ENCODE data around the gene KCTD5.

KCTD5 gene

GRCh38 chr16:2698103-2698870 is 16.0 kb downstream of the KCTD5 start:
- DNase-seq: no peak

DNA sequence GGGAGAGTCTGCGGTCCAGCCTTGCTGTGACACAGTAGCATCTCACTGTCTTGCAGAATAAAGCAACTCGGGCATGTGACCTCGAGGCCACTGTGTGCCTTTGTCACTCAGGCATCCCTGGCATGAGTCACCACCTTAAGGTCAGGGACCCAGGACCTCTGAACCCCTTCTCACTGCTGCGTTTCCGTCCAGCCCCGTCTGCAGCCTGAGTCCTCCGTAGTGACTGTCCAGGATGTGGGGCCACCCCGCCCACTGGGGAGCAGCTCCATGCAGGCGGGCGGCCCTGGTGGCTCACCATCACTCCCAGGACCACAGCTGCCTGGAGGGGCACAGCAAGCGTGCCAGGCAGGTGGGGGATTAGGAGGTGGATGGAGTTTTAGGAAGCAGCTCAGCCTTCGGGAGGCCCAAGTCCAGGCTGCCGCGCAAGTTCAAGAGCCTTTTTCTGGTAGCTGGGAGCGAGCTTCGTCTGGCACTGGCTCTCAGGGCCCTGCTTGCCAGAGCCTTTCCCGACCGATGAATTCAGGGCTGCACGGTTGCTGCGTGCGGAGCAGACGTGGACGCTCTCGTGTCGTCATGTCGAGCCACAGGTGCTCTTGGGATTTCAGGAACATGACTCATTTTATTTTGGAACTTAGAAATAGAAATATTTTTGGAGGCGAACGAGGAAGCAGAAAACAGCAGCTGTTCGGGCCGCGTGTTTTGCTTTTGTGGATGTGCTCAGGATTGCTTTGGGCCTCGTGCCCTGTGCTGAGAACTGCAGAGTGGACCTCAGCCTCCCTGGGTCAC is 16.8 kb downstream of the KCTD5 start:
- DNase-seq: no peak

GRCh38 chr16:2699791-2700600 is 17.7 kb downstream of the KCTD5 start:
- DNase-seq: no peak

- DNase-seq: no peak
These were observed 18.5 kb downstream of the KCTD5 start for GRCh38 chr16:2700786-2701185.

DNA sequence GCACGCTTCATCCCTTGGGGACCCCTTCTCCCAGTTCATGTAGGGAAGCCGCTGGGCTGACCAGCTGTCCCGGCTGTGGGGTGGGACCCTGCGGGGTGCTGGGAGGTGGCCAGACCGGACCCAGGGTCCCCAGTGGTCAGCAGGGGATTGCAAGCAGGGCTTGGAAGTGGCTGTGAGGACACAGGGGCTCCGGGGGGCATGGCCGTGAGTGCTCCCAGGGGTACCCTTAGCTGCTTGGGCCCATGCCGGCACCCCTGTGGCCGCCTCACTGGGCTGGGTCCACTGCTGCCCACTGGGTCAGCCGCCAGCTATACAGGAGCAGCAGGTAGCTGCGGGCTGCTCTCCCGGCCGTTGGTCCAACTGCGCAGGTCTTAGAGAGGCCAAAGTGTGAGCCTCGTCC is 18.9 kb downstream of the KCTD5 start:
- no peak for DNase-seq

GRCh38 chr16:2701713-2702437 is 19.6 kb downstream of the KCTD5 start:
- no peak for DNase-seq

DNA sequence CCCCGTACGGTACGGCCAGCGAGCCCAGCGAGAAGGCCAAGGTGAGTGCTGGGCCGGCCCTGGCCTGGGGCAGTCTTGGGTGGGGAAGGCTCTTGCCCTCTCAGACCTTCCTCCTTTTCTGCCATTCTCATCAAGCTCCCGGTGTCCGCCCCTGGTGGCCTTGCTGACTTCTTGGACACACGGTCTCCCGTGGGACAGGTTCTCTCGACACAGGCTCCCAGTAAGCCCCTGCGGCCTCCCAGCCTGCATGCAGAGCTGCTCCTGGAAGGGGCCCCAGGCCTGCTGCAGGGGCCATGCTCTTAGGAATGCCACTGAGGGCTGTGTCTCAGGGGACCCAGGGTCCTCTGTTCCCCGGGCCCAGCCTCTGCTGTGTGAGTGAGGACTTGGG is 20.1 kb downstream of the KCTD5 start:
- no peak for DNase-seq

DNA sequence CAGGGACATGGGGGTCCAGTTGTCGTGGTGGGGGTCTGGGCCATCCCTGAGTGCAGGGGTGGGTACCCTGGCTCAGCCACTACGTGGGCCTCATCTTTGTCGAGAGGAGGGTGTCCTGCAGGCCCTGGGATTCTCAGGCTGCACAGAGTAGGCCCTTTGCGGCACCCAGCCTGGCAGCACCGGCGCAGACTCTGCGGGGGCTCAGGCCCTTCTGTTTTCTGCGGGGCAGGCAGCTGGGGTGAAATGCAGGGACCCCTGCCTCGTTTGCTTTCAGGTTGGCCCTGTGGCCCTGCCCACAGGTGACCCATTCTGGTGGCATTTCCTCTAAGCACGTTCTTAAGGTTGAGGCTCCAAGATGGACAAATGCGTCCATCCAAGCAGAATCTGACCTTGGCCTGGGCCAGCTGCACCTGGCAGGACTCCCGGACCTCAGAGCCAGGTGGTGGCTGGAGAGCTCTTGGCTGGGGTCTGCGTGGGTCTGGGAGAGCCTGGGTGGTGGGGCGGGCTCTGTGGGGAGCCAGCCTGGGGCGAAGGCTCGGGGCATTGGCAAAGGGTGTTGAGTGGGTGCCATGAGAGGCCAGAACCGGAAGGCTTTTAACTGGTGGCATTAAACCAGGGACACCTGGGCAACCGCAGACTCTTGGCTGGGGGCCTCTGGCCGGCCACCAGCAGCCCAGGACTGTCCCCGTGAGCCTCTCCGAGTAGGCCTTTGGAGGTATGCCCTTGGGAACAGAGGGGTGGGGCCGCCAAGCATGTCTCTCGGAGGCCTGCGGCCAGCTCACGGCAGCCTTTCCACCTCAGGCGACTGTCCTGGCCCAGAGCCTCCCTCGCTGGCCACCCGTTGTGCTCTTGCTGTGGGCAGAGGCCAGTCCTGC is 20.8 kb downstream of the KCTD5 start:
- DNase-seq: no peak

DNA sequence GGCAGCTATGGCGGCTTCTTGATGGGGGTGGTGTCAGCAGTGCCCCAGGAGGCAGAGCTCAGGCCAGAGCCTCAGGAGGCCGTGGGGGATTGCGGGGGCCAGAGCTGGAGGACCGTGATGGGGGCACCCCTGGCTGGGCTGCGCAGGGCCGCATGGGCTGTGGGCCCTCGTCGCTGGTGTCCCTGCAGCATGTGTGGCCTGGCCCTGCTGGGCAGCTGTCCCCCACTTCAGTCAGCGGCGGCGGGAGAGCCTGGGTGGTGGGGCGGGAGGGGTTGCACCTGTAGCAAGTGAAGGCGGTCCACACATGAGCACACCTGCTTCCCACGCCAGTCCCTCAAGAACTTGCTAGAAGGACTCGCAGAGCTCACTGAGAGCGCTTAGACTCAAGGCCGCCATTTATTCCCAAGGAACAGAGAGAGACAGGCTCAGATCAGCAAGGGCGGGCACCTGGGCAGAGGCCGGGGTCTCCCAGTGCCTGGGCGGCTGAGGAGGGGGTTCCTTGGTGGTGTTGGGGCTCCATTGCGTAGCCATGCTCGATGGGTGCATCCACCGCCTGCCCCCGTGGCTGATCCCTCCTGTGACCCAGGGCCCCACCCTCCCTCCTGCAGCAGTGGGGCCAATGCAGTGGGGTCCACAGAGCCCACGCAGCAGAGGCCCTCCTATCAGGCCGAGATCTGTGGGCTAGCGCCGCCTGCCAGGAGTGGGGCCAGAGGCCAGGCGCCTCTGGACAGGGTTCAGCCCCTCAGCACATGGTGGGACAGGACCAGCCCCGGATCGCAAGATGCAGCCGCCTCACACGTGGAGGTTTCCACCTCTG is 22.1 kb downstream of the KCTD5 start:
- DNase-seq: no peak

- DNase-seq: no peak
These were observed 22.6 kb downstream of the KCTD5 start for GRCh38 chr16:2704983-2705275.

DNA sequence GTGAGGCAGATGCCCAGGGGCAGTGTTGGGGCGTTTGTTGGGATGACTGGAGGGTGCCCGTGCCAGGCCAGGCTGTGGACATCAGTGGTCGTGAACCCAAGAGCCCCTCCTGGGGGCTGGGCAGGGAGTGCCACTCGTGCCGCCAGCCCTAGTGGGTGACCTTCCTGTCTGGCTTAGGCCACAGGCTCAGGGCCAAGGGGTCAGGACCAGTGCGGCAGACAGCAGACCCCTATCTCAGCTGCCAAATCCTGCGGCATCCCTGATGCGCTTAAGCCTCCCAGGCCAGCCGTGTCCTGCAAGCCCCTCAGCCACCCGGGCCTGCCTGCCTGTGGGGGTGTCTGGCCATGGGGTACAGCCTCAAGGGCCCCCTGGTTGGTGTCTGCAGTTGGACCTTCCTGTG is 23.0 kb downstream of the KCTD5 start:
- no peak for DNase-seq

DNA sequence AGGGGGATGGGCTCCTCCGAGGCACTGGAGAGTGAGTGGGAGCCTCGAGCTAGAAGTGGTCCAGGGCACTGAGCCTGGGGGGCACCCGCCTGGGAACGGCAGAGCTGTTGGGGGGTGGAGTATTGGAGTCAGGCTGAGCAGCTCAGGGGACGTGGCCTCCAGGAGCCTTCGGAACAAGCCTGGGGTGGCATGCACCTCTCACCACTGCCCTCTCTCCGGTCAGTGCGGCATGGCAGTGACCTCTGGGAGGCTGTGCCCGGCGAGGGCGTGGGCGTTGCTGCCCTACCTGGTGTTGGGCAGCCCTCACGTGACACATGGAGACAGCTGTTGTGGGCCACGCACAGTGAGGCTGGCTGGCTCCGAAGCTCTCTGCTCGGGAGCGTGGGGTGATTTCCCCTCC is 23.8 kb downstream of the KCTD5 start:
- DNase-seq: no peak

GRCh38 chr16:2706611-2707311 is 24.4 kb downstream of the KCTD5 start:
- DNase-seq: no peak

DNA sequence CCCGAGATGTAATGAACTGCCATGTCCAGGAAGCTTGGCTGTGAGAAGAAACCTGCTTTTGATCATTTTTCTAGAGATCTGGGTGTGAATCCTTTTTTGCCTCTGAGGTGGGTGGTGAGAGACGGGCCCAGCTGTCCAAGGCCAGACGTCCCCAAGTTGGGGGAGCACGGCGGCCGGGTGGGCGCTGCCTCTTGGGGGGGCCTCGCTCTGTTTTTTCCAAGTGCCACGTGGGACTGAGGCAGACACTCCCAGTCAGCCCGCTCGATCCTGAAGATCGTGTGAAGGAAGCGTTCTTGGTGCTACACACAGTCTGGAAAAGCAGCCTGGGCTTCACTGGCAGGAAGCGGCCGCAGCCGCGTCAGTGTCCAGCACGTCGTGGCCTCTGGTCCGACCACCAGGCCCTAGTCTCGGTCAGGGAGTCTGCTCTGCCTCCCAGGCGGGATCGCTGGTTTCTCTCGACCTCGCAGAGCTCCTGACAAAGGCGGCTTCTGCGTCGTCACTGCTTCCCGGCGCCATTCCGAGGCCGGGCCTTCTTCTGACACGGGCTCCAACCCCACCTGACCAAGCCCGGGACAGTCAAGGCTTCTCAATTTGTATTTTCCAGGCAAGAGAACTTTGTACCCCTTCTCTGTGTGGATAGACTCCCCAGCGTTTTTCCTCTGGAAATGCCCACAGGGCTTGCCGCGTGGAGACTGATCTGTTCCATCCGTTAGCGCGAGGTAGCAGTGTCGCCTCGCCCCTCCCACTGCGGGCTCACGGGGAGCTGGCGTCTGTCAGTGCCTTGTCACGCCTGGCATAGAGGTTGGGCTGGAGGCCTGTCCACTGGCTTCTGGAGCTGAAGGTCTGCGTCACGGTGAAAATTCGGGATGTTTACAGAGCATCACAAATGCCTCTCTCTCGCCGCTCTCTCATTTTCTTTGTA is 25.3 kb downstream of the KCTD5 start:
- DNase-seq: no peak

GRCh38 chr16:2708290-2708639 is 25.9 kb downstream of the KCTD5 start:
- no peak for DNase-seq

DNA sequence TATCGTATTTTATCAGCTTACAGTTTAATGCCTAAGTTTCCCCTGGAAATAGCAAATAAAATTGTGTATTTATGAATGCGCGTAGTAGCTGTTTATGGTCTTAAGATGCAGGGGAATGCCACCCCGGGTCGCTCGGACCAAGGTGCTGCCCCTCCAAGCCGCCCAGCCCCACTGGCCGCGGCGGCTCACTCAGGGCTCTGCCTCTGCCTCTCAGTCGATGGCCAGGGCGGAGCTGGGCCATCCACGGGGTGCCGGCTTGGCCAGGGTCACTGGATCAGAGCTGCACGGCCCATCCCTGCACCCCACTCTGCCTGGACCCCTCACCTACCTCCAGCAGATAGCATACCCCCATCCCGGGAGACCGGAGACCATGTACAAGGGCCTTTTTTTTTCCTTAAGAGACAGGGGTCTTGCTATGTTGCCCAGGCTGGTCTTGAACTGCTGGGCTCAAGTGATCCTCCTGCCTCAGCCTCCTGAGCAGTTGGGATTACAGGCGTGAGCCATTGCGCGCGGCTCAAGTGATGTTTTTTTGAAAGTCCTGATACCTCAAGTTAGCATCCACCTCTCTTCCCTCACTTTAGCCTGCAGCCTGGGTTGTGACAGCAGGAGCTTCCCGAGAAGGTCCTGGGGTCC is 26.7 kb downstream of the KCTD5 start:
- no peak for DNase-seq

DNA sequence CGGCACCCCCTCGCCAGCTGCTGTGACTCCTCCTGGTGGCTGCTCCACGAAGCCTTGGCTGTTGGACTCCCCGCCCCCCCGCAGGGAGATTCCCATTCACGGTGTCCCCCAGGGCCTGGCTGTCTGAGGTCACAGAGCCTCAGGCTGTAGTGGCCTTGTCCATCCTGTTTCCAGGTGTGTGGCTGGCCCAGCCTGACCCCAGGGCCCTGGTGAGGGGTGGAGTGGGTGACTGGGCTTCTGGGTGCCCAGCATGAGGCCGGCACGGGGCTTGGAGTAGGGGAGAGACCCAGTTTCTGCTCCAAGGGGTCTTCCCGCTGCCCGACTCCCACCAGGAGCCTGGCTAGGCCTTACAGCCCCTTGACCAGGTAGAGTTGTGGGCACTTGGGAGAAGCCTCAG is 27.3 kb downstream of the KCTD5 start:
- no peak for DNase-seq

GRCh38 chr16:2710021-2710710 is 27.8 kb downstream of the KCTD5 start:
- DNase-seq: no peak

Measured in GF-D8 (cell line).